Loucy (cell line): Measurements from ENCODE around the gene PAX7.
"Not testable (repeated sequence)": the region's sequence is repeated elsewhere in the genome, so short reads cannot be mapped to it uniquely, and the experiment has no call there.

Source experiments
- EZH2phosphoT487 ChIP-seq: fragments of 200-600 bp; IDR thresholded peaks from 2 replicates; pipeline ENCODE4 v1.6.1; 2018; ENCODE audit warnings: antibody characterized with exemption, mild to moderate bottlenecking, moderate library complexity, borderline replicate concordance
- TF ChIP-seq, protein P1 (sequence below): fragments of 200-600 bp; sonication (generic); conservative IDR thresholded peaks from 2 replicates; pipeline ENCODE4 v1.5.1; 2014; ENCODE audit warnings: mild to moderate bottlenecking, antibody characterized with exemption, low read length

DNA sequence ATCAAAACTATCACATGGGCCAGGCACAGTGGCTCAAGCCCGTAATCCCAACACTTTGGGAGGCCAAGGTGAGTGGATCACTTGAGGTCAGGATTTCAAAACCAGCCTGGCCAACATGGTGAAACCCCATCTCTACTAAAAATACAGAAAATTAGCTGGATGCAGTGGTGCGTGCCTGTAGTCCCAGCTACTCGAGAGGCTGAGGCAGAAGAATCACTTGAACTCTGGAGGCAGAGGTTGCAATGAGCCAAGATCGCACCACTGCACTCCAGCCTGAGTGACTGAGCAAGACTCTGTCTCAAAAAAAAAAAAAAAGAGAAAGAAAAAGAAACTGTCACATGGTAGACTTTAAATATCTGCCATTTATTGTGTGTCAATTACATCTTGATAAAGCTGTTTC lies 44.6 kb upstream of the PAX7 start:
- TF ChIP-seq, protein P1, sequence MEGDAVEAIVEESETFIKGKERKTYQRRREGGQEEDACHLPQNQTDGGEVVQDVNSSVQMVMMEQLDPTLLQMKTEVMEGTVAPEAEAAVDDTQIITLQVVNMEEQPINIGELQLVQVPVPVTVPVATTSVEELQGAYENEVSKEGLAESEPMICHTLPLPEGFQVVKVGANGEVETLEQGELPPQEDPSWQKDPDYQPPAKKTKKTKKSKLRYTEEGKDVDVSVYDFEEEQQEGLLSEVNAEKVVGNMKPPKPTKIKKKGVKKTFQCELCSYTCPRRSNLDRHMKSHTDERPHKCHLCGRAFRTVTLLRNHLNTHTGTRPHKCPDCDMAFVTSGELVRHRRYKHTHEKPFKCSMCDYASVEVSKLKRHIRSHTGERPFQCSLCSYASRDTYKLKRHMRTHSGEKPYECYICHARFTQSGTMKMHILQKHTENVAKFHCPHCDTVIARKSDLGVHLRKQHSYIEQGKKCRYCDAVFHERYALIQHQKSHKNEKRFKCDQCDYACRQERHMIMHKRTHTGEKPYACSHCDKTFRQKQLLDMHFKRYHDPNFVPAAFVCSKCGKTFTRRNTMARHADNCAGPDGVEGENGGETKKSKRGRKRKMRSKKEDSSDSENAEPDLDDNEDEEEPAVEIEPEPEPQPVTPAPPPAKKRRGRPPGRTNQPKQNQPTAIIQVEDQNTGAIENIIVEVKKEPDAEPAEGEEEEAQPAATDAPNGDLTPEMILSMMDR = not testable (repeated sequence)
- TF ChIP-seq EZH2phosphoT487 = not testable (repeated sequence)
